ENCODE results near the gene PREP.

DNA sequence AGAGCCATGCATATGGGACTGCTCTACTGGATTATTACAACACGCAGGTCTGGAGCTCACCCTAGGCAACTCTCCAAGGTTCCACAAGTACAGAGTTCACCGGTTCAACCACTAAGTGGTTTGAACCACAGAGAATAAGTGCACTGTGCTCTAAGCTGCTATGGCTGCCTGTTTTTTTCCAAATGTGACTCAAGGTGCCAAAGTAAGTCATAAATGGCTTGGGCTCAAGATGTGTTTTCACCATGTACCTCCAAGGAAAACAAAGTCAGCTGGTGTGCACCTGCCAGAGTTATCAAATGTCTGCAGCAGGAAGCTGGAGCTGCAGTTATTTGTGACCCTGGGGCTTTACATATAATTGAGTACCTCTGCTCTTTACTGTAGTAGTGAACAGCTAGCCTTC, 76.7 kb downstream of the PREP start:
- TF ChIP-seq, protein P1, sequence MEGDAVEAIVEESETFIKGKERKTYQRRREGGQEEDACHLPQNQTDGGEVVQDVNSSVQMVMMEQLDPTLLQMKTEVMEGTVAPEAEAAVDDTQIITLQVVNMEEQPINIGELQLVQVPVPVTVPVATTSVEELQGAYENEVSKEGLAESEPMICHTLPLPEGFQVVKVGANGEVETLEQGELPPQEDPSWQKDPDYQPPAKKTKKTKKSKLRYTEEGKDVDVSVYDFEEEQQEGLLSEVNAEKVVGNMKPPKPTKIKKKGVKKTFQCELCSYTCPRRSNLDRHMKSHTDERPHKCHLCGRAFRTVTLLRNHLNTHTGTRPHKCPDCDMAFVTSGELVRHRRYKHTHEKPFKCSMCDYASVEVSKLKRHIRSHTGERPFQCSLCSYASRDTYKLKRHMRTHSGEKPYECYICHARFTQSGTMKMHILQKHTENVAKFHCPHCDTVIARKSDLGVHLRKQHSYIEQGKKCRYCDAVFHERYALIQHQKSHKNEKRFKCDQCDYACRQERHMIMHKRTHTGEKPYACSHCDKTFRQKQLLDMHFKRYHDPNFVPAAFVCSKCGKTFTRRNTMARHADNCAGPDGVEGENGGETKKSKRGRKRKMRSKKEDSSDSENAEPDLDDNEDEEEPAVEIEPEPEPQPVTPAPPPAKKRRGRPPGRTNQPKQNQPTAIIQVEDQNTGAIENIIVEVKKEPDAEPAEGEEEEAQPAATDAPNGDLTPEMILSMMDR (IDR thresholded peaks at IDR 0.05), result no peak
- TF ChIP-seq POLR2A (IDR thresholded peaks at IDR 0.05), result no peak
